ENCODE data around the gene BUB1B.

The BUB1B gene

GRCh38 chr15:40204100-40204499 is 43.2 kb downstream of the BUB1B start:
- TF ChIP-seq MAX (IDR thresholded peaks at IDR 0.05; ENCODE audit: low read depth, low read length) (no peak), POLR2A (IDR thresholded peaks at IDR 0.05; ENCODE audit: extremely low read depth, insufficient read length) (no peak), MYC (IDR thresholded peaks at IDR 0.05; ENCODE audit: low read depth, low read length) (no peak), CTCF (IDR thresholded peaks at IDR 0.05; ENCODE audit: low read depth, low read length) (no peak)
- no peak overlapping the region for H3K4me3 ChIP-seq (ENCODE audit: low read depth, low read length)
- no peak for DNase-seq (ENCODE audit: low read depth)

- H3K4me3 ChIP-seq (ENCODE audit: low read depth, low read length), result no peak overlapping the region
- peak; percentile 73 for DNase-seq (ENCODE audit: low read depth)
- TF ChIP-seq MAX (IDR thresholded peaks at IDR 0.05; ENCODE audit: low read depth, low read length), result peak; percentile 37; the same call in 1 of the 2 replicates
- TF ChIP-seq CTCF (IDR thresholded peaks at IDR 0.05; ENCODE audit: low read depth, low read length), result peak; percentile 57
- no peak for TF ChIP-seq MYC (IDR thresholded peaks at IDR 0.05; ENCODE audit: low read depth, low read length)
These were observed 56.4 kb downstream of the BUB1B start for GRCh38 chr15:40217166-40217824.

- no peak overlapping the region for H3K4me3 ChIP-seq (ENCODE audit: low read depth, low read length)
- TF ChIP-seq MYC (IDR thresholded peaks at IDR 0.05; ENCODE audit: low read depth, low read length) (no peak), POLR2A (IDR thresholded peaks at IDR 0.05; ENCODE audit: extremely low read depth, insufficient read length) (no peak), MAX (IDR thresholded peaks at IDR 0.05; ENCODE audit: low read depth, low read length) (no peak), CTCF (IDR thresholded peaks at IDR 0.05; ENCODE audit: low read depth, low read length) (no peak)
- DNase-seq (ENCODE audit: low read depth), result no peak
These were observed 58.9 kb downstream of the BUB1B start for GRCh38 chr15:40219801-40220200.

- H3K4me3 ChIP-seq (ENCODE audit: low read depth, low read length), result no peak overlapping the region
- no peak for TF ChIP-seq MYC (IDR thresholded peaks at IDR 0.05; ENCODE audit: low read depth, low read length)
- TF ChIP-seq MAX (IDR thresholded peaks at IDR 0.05; ENCODE audit: low read depth, low read length), result no peak
- TF ChIP-seq CTCF (IDR thresholded peaks at IDR 0.05; ENCODE audit: low read depth, low read length), result no peak
- no peak for TF ChIP-seq POLR2A (IDR thresholded peaks at IDR 0.05; ENCODE audit: extremely low read depth, insufficient read length)
- DNase-seq (ENCODE audit: low read depth), result no peak
These were observed 61.3 kb downstream of the BUB1B start for GRCh38 chr15:40222131-40222530.

- DNase-seq (ENCODE audit: low read depth), result no peak
- no peak overlapping the region for H3K4me3 ChIP-seq (ENCODE audit: low read depth, low read length)
- TF ChIP-seq MYC (IDR thresholded peaks at IDR 0.05; ENCODE audit: low read depth, low read length) (no peak), POLR2A (IDR thresholded peaks at IDR 0.05; ENCODE audit: extremely low read depth, insufficient read length) (no peak), CTCF (IDR thresholded peaks at IDR 0.05; ENCODE audit: low read depth, low read length) (no peak), MAX (IDR thresholded peaks at IDR 0.05; ENCODE audit: low read depth, low read length) (no peak)
These were observed 65.9 kb downstream of the BUB1B start for GRCh38 chr15:40226736-40227135.

Data from NB4 (cell line).